Epidermal melanocyte (primary cell): ENCODE data around the gene DTX1.
A peak's percentile ranks its signal among the peaks of the same experiment; 100 is the strongest.

Source experiments
- DNase-seq: peaks from one replicate; pipeline ENCODE4 v3.0.0; 2011; ENCODE audit warnings: low spot score; ENCODE audit not compliant: insufficient read length

DTX1 gene

GRCh38 chr12:113092607-113093408 is 36.3 kb downstream of the DTX1 start:
- DNase-seq: no peak

- no peak for DNase-seq
Observed at GRCh38 chr12:113093409-113094101, 37.0 kb downstream of the DTX1 start.

- DNase-seq: no peak
Observed at GRCh38 chr12:113094738-113095137, 38.2 kb downstream of the DTX1 start.

- DNase-seq: no peak
Observed at GRCh38 chr12:113095405-113095804, 38.9 kb downstream of the DTX1 start.

- no peak for DNase-seq
Observed at GRCh38 chr12:113096675-113097461, 40.3 kb downstream of the DTX1 start.

GRCh38 chr12:113097716-113098440 is 41.3 kb downstream of the DTX1 start:
- no peak for DNase-seq

GRCh38 chr12:113098441-113099028 is 42.0 kb downstream of the DTX1 start:
- peak; percentile 62 for DNase-seq

- DNase-seq: no peak
Observed at GRCh38 chr12:113099364-113099763, 42.8 kb downstream of the DTX1 start.

GRCh38 chr12:113099764-113100163 is 43.2 kb downstream of the DTX1 start:
- DNase-seq: no peak

GRCh38 chr12:113101751-113102150 is 45.2 kb downstream of the DTX1 start:
- DNase-seq: peak; percentile 1

- DNase-seq: peak; percentile 11
Observed at GRCh38 chr12:113102811-113103210, 46.3 kb downstream of the DTX1 start.

GRCh38 chr12:113103756-113104450 is 47.4 kb downstream of the DTX1 start:
- peak; percentile 15 for DNase-seq

GRCh38 chr12:113104953-113105510 is 48.5 kb downstream of the DTX1 start:
- peak; percentile 8 for DNase-seq

- DNase-seq: peak; percentile 9
Observed at GRCh38 chr12:113105606-113106271, 49.2 kb downstream of the DTX1 start.

- peak; percentile 5 for DNase-seq
Observed at GRCh38 chr12:113106361-113106760, 49.8 kb downstream of the DTX1 start.

GRCh38 chr12:113108308-113108707 is 51.8 kb downstream of the DTX1 start:
- peak; percentile 0 for DNase-seq

GRCh38 chr12:113109360-113109759 is 52.8 kb downstream of the DTX1 start:
- peak; percentile 7 for DNase-seq

- peak; percentile 10 for DNase-seq
Observed at GRCh38 chr12:113109872-113110599, 53.5 kb downstream of the DTX1 start.

GRCh38 chr12:113111247-113111646 is 54.7 kb downstream of the DTX1 start:
- DNase-seq: no peak
